HG03521 (cell line): ENCODE results near the gene GIGYF2.

Experiments used
- ATAC-seq: cut with Tn5 transposase; IDR thresholded peaks from one replicate; pipeline ENCODE4 v1.9.1; 2021; ENCODE audit warnings: mild to moderate bottlenecking, moderate library complexity; ENCODE audit not compliant: unreplicated experiment

The GIGYF2 gene

GRCh38 chr2:232748038-232748437 is 50.9 kb downstream of the GIGYF2 start:
- no peak for ATAC-seq

DNA sequence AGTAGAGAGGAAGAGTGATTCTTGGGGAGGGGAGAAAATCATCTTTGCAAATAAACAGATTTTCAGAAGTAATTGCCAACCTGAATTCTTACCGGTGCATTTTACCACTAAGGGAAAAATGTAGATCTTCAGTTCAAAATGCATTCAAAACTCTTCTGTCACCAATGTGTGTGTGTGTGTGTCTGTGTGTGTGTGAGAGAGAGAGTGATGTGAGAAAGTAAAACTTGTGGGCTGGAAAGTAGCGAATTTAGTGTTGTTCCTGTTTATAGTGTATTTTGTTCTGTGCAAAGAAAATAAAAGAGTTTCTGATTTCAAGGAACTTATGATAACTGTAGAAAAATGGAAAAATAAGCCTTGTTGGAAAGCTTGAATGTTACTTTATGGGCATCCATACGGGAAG is 52.2 kb downstream of the GIGYF2 start:
- no peak for ATAC-seq

DNA sequence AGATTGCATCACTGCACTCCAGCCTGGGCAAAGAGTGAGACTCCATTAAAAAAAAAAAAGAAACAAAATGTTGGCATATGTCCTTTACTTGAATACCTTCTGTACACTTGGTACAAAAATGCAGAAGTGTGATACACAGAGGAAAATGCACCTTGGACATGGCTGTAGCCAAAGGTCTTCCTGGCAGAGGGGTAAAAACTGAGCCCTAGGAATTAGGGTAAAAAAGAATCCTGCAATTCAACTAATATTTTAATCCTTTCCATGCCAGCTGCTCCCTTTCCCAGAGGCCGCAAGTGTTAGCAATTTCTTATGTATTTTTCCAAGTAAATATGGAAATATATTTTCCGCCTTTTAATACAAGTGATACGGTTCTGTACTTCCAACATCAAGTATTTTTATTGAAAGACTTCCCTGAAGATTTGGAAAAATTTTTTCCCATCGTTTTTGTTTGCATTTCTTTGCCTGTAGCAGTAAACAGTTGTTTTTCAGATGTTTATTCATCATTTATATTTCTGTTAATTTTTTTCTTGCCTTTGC is 53.1 kb downstream of the GIGYF2 start:
- ATAC-seq: no peak

DNA sequence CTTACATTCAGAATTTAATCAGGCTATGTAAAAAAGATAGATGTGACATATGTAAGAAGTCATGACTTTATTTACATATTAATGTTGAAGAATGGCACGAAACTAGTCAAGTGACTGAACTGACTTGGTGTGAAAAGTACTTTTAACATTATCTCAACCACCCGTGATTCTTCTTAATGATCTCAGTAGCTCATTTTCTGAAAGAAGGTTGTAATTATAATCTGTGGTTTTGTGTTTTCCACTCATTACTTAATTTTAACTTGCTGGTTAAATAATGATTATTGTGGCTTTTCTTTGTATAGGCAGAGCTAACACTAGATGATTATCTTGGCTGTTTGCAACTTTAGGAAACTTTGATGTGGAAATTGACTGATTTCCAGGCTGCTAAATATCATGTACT is 60.8 kb downstream of the GIGYF2 start:
- no peak for ATAC-seq

GRCh38 chr2:232761301-232761907 is 64.3 kb downstream of the GIGYF2 start:
- ATAC-seq: no peak

DNA sequence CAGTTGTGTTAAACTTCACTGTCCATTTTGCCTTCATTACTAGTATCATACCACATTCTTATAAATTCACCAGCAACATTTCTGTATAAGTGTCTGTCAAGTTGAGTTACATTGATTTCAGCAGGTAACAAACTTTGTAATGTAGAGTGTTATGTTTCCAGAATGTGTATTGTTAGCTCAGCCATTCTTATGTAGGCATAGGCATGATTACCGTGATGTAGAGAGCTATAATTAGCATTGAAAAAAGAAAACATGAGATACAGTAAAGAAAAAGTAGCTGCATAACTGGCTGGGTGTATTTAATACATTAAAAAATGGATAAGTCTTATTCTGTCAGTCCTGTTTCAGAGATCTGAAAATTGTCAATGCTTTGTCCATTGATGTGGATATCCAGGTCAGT is 70.7 kb downstream of the GIGYF2 start:
- ATAC-seq: no peak

- ATAC-seq: no peak
Measured at GRCh38 chr2:232770207-232770606, 73.1 kb downstream of the GIGYF2 start.

DNA sequence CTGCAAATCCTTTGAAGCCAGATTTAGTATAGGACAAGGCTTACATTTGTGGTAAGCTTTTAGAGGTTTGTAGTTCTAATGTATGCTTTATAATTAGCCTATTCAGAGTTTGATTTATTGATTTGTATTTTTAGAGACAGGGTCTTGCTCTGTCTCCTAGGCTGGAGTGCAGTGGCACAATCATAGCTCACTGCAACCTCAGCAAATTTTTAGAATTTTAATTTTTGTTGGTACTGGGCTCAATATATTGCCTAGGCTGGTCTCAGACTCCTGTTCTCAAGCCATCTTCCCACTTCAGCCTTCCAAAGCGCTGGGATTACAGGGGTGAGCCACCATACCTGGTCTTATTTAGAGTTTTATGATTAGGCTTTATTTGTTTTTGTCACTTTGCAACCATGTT is 74.7 kb downstream of the GIGYF2 start:
- ATAC-seq: no peak

DNA sequence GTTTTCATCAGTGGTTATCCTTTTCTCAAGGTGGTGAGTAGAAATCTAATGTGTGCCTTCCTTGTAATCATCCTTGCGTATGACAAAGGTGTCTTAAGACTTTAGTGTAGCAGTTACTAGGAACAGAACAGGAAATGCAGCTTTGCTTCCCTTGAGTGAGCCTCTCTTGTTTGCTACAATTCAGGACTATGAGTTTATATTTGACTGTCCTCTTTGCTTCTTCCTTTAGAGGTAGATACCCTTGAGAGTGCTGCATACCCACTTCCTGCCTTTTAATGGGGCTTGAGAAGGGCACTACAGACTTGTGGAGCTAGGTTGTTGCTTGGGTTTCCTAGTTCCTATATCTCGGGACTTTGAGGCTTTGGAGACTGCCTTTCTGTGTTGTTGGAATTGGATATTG is 75.4 kb downstream of the GIGYF2 start:
- ATAC-seq: no peak

DNA sequence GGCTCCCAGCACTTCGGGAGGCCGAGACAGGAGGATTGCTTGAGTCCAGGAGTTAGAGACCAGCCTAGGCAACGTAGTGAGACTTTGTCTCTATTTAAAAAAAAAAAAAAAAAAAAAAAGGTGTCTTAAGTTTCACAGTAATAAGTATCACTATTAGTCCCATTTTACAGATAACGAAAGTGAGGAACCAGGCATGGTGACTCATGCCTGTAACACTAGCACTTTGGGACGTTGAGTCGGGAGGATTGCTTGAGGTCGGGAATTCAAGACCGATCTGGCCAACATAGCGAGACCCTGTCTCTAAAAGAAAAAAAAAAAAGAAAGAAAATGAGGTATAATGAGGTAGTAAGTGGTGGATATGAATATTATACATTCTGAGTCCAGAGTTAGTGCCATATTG is 76.7 kb downstream of the GIGYF2 start:
- ATAC-seq: no peak

DNA sequence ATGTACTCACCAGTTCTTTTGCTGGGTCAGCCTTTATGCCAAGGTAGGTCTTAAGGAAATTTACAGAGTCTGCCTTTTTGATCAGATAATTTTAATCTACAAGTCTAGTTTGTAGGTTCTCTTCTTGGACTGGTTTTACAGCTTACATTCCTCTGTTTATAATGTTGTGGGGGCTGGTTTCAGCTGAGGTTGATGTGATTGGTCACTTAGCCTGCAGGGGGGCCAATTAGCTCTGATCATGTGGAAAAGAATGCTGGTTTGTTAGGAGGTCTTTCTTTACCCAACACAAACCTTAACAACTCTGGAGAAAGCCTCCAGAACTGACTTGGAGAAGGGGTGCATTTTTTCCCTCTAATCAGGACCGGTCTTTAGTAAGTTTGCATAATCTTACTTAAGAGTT is 79.3 kb downstream of the GIGYF2 start, which contains the start of gene KCNJ13:
KCNJ13 (minus strand) TSS at position 131 of the 400 bp plus-strand sequence. CDS start 5,203 bp downstream, outside the sequence.
- no peak for ATAC-seq

- ATAC-seq: no peak
Measured at GRCh38 chr2:232777276-232777675, 80.1 kb downstream of the GIGYF2 start.

GRCh38 chr2:232779465-232779864 is 82.3 kb downstream of the GIGYF2 start:
- no peak for ATAC-seq

- ATAC-seq: no peak
Measured at GRCh38 chr2:232779934-232780333, 82.8 kb downstream of the GIGYF2 start.

GRCh38 chr2:232781765-232782164 is 84.6 kb downstream of the GIGYF2 start:
- ATAC-seq: peak; percentile 87

GRCh38 chr2:232783278-232783677 is 86.1 kb downstream of the GIGYF2 start:
- no peak for ATAC-seq

GRCh38 chr2:232787806-232788205 is 90.7 kb downstream of the GIGYF2 start:
- no peak for ATAC-seq

GRCh38 chr2:232789082-232789481 is 92.0 kb downstream of the GIGYF2 start:
- no peak for ATAC-seq

GRCh38 chr2:232791518-232791917 is 94.4 kb downstream of the GIGYF2 start:
- no peak for ATAC-seq

GRCh38 chr2:232793271-232793670 is 96.1 kb downstream of the GIGYF2 start:
- ATAC-seq: no peak

- ATAC-seq: no peak
Measured at GRCh38 chr2:232794981-232795380, 97.8 kb downstream of the GIGYF2 start.

DNA sequence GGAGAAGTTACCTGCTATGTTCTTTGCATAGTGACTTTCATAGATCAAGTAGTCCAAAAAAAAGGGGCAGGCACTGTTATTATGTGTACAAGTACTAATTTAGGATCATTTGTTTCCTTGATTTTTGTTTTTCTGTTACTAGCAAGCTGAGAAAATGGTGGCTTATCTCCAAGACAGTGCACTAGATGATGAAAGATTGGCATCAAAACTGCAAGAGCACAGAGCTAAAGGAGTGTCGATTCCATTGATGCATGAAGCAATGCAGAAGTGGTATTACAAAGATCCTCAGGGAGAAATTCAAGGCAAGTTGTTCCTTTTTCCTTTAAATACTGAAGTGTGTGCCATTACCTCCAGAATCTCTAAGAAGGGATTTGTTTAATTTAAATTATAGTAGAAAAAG is 98.8 kb downstream of the GIGYF2 start:
- ATAC-seq: no peak

DNA sequence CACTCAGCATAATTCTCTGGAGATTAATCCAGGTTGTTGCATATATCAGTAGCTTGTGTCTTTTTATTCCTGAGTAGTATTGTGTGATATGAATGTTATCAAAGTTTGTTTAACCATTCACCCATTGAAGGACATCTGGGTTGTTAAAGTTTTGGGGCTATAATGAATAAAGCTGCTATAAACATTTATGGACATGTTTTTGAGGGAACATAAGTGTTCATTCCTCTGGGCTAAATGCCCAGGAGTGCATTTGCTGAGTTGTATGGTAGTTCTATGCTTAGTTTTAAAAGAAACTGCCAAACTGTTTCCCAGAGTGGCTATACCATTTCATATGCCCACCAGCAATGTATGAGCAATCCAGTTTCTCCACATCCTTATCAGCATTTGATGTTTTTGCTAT is 101.1 kb downstream of the GIGYF2 start:
- ATAC-seq: no peak
